Caco-2 (cell line): ENCODE data around the gene ANKFY1. TPM values are rescaled to one million over a fixed set of nuclear protein-coding genes. Genes with fewer than 3 reads are reported as not detected.

ENCODE experiments used
- BruUV-seq: library from RNA; stranded (reverse); fragments of 400-500 nt; replicated peaks from 2 replicates; lab custom pipeline; 2021; lab: Mats Ljungman, UMichigan
- CTCF ChIA-PET: fragments of 300-600 bp; sonication (Branson Sonifier 250); formaldehyde crosslinking; loops from one replicate; lab custom pipeline; 2022; ENCODE audit warnings: antibody characterized with exemption; lab: Charles Lee
- POLR2A ChIA-PET: fragments of 300-600 bp; sonication (Branson Sonifier 250); formaldehyde crosslinking; loops from one replicate; lab custom pipeline; 2022; ENCODE audit warnings: antibody characterized with exemption; lab: Charles Lee
- DNase-seq, 2 experiments: peaks; one replicate each; pipeline versions ENCODE4 v3.0.0 to v3.0.0-alpha.2; 2020 to 2022
- H3K27me3 ChIP-seq: replicated peaks from 2 replicates; pipeline ENCODE4 v1.6.0; 2011; ENCODE audit warnings: low read length; ENCODE audit not compliant: control insufficient read depth, insufficient read depth
- H3K36me3 ChIP-seq: 2 replicates; pipeline ENCODE4 v1.5.1; 2011; ENCODE audit warnings: low read length; ENCODE audit not compliant: control insufficient read depth, insufficient read depth
- H3K4me1 ChIP-seq: fragments of 250-450 bp; sonication (Bioruptor Pico); 2 replicates; pipeline ENCODE4 v1.5.1; 2020; ENCODE audit warnings: mild to moderate bottlenecking
- H3K4me3 ChIP-seq: 2 replicates; pipeline ENCODE4 v1.5.1; 2011; ENCODE audit warnings: low read depth, mild to moderate bottlenecking, control low read depth, low read length
- H3K9me3 ChIP-seq: fragments of 250-450 bp; sonication (Bioruptor Pico); 2 replicates; pipeline ENCODE4 v1.5.1; 2020; ENCODE audit warnings: mild to moderate bottlenecking, moderate library complexity
- H3K27ac Mint-ChIP-seq: one replicate; pipeline ENCODE4 v1.8.0; 2022; ENCODE audit warnings: mixed read lengths; ENCODE audit not compliant: unreplicated experiment
- H3K27me3 Mint-ChIP-seq: one replicate; pipeline ENCODE4 v1.8.0; 2022; ENCODE audit warnings: mixed read lengths; ENCODE audit not compliant: insufficient read depth, unreplicated experiment
- H3K36me3 Mint-ChIP-seq: one replicate; pipeline ENCODE4 v1.8.0; 2022; ENCODE audit warnings: mild to moderate bottlenecking, mixed read lengths; ENCODE audit not compliant: insufficient read depth, unreplicated experiment
- H3K4me1 Mint-ChIP-seq: one replicate; pipeline ENCODE4 v1.8.0; 2022; ENCODE audit warnings: low read depth, mixed read lengths; ENCODE audit not compliant: unreplicated experiment
- H3K4me3 Mint-ChIP-seq: one replicate; pipeline ENCODE4 v1.8.0; 2022; ENCODE audit warnings: mild to moderate bottlenecking, moderate library complexity, mixed read lengths; ENCODE audit not compliant: unreplicated experiment
- H3K9me3 Mint-ChIP-seq: one replicate; pipeline ENCODE4 v1.8.0; 2022; ENCODE audit warnings: mixed read lengths; ENCODE audit not compliant: unreplicated experiment
- intact Hi-C: fragments of 100-400 bp; cut with micrococcal nuclease; formaldehyde crosslinking; loops from one replicate; pipeline ENCODE4 v1.10.0; 2022; ENCODE audit not compliant: unreplicated experiment
- total RNA-seq: library from RNA; stranded (reverse); gene quantifications from 2 replicates; pipeline ENCODE4 v1.2.3, GENCODE V29; 2022
- TF ChIP-seq, protein P1 (sequence below), 2 experiments: fragments of 200-600 bp in 1 of 2; IDR thresholded peaks; 1 replicate in 1 of 2; 2 replicates in 1 of 2; pipeline versions ENCODE4 v1.5.1 to v1.8.0; 2011 to 2022; ENCODE audit warnings: antibody characterized with exemption in 1 of 2, control low read depth in 1 of 2, inconsistent platforms in 1 of 2, low read depth in 1 of 2, low read length in 1 of 2, mild to moderate bottlenecking in 1 of 2, moderate library complexity in 1 of 2; ENCODE audit not compliant: insufficient read depth in 1 of 2, severe bottlenecking in 1 of 2, unreplicated experiment in 1 of 2

The ANKFY1 gene
- total RNA-seq, 1 experiment from 2014 or later = 25.0 TPM

DNA sequence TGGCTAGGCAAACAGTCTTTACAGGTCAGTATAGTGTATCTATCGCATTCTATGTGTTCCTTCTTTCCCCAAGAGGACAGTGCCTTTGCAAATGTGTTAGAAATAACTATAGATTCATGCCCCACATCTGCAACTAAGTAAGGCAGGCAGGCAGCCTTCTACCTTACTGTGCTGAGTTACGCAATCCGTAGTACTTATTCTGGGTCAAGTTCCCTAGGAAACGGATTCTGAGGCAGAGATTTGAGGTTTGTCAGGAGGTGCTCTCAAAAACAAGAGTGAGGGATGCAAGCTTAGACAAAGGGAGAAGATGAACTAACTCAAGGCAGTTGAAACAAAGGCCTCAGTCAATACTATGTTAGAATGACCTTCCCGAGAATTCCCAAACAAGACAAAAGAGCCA, 12.7 kb upstream of the ANKFY1 start:
- H3K36me3 Mint-ChIP-seq = peaks cover 38% of the 10 kb centered on the region
- POLR2A ChIA-PET = no interaction called here

DNA sequence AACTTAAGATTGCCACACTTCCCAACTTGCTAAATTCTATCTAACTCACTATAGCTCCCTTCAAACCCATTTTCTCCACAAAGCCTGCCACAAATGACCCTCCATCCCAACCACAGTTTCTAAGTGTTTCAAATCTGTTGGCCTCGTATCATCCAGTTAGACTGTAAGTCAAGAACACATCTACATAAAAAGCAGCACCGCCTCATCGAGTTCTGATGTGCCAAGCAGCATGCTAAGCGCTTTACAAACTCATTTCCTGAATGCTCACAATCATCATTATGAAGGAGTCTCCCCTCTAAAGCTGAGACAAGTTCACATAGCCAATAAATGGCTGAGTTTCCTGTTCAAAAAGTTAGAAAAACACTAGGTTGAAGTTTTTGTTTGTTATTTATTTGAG, 9.2 kb upstream of the ANKFY1 start:
- no peaks in the 10 kb centered on the region for H3K4me1 ChIP-seq
- ChIA-PET CTCF (no interaction called here), POLR2A (no interaction called here)
- TF ChIP-seq, protein P1, sequence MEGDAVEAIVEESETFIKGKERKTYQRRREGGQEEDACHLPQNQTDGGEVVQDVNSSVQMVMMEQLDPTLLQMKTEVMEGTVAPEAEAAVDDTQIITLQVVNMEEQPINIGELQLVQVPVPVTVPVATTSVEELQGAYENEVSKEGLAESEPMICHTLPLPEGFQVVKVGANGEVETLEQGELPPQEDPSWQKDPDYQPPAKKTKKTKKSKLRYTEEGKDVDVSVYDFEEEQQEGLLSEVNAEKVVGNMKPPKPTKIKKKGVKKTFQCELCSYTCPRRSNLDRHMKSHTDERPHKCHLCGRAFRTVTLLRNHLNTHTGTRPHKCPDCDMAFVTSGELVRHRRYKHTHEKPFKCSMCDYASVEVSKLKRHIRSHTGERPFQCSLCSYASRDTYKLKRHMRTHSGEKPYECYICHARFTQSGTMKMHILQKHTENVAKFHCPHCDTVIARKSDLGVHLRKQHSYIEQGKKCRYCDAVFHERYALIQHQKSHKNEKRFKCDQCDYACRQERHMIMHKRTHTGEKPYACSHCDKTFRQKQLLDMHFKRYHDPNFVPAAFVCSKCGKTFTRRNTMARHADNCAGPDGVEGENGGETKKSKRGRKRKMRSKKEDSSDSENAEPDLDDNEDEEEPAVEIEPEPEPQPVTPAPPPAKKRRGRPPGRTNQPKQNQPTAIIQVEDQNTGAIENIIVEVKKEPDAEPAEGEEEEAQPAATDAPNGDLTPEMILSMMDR (IDR thresholded peaks at IDR 0.05; ENCODE audit: insufficient read depth in 1 of 2, low read depth in 1 of 2, low read length in 1 of 2, severe bottlenecking in 1 of 2, unreplicated experiment in 1 of 2) = no peak
- H3K27me3 ChIP-seq = no peaks in the 10 kb centered on the region
- Mint-ChIP-seq H3K36me3 (peaks cover 26% of the 10 kb centered on the region), H3K27me3 (no peaks in the 10 kb centered on the region), H3K4me3 (no peak overlapping the region), H3K4me1 (peaks cover 6% of the 10 kb centered on the region), H3K27ac (no peak overlapping the region), H3K9me3 (no peaks in the 10 kb centered on the region)
- DNase-seq = no peak
- no TSS peak for BruUV-seq
- no peak overlapping the region for H3K4me3 ChIP-seq
- H3K36me3 ChIP-seq = no peaks in the 10 kb centered on the region
- intact Hi-C loops = no loop called here
- H3K9me3 ChIP-seq = no peaks in the 10 kb centered on the region

More for the DNA sequence above, 12.7 kb upstream of the ANKFY1 start:
- CTCF ChIA-PET = no interaction called here
- no peaks in the 10 kb centered on the region for H3K27me3 Mint-ChIP-seq
- Histone ChIP-seq H3K4me1 (no peaks in the 10 kb centered on the region), H3K27me3 (no peaks in the 10 kb centered on the region), H3K36me3 (no peaks in the 10 kb centered on the region), H3K9me3 (no peaks in the 10 kb centered on the region), H3K4me3 (no peak overlapping the region)
- H3K4me3 Mint-ChIP-seq = no peak overlapping the region
- no peak for DNase-seq
- TF ChIP-seq, protein P1 (IDR thresholded peaks at IDR 0.05; ENCODE audit: insufficient read depth in 1 of 2, low read depth in 1 of 2, low read length in 1 of 2, severe bottlenecking in 1 of 2, unreplicated experiment in 1 of 2) = no peak
- no TSS peak for BruUV-seq
- no peaks in the 10 kb centered on the region for H3K9me3 Mint-ChIP-seq
- no peak overlapping the region for H3K27ac Mint-ChIP-seq
- intact Hi-C loops = no loop called here
- peaks cover 6% of the 10 kb centered on the region for H3K4me1 Mint-ChIP-seq

DNA sequence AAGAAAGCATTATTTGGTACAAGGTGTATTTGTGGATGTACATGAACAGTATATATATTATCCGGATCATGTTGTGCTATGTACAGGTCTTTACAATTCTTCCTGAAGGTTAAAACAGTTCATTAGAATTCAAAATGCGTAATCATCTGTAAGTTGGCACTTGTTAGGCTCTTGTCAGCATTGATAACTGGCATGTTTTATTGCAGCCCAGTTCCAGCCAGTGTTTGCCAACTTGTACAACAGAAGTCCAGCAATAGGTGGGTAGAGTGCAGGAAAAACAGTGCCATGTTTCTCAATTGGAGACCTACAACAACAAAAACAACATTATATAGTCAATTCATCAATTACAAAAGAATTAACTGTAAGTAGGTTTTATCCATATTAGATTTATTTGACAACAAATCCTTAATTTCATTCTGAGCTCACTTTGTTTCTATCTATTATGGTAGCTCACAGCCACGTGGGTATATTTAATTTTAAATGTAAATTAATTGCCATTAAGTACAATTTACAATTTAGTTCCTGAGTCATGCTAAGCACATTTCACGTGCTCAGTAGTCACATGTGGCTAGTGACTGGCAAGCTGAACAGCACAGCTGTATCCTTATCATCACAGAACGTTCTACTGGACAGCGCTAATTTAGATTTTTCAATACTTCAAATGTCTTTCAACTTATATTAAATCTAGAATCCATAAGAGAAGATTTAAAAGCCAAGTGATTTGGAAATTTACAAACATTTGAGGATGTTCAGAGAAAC, 8.6 kb upstream of the ANKFY1 start:
- POLR2A ChIA-PET = no interaction called here

More for the DNA sequence above, 8.6 kb upstream of the ANKFY1 start:
- DNase-seq = no peak
- Mint-ChIP-seq H3K36me3 (peaks cover 24% of the 10 kb centered on the region), H3K27me3 (no peaks in the 10 kb centered on the region), H3K9me3 (no peaks in the 10 kb centered on the region), H3K4me3 (no peak overlapping the region), H3K4me1 (peaks cover 6% of the 10 kb centered on the region), H3K27ac (no peak overlapping the region)
- Histone ChIP-seq H3K4me3 (no peak overlapping the region), H3K27me3 (no peaks in the 10 kb centered on the region), H3K36me3 (no peaks in the 10 kb centered on the region), H3K9me3 (no peaks in the 10 kb centered on the region), H3K4me1 (no peaks in the 10 kb centered on the region)
- CTCF ChIA-PET = no interaction called here
- intact Hi-C loops = no loop called here
- TF ChIP-seq, protein P1 (IDR thresholded peaks at IDR 0.05; ENCODE audit: insufficient read depth in 1 of 2, low read depth in 1 of 2, low read length in 1 of 2, severe bottlenecking in 1 of 2, unreplicated experiment in 1 of 2) = no peak
- no TSS peak for BruUV-seq
